B cell (primary cell): ENCODE measurements around the gene APOBEC4. TPM values are rescaled to one million over a fixed set of nuclear protein-coding genes. Genes with fewer than 3 reads are reported as not detected.
"Not testable (repeated sequence)": the region's sequence is repeated elsewhere in the genome, so short reads cannot be mapped to it uniquely, and the experiment has no call there.

Experiments used
- ATAC-seq: fragments of 200-7000 bp; cut with Tn5 transposase; one replicate; pipeline ENCODE4 v1.10.0; 2021; ENCODE audit warnings: low read depth, mild to moderate bottlenecking, moderate number of reproducible peaks, moderate library complexity
- CTCF ChIA-PET: fragments of 350-600 bp; sonication (Branson Sonifier 250); formaldehyde crosslinking; loops from one replicate; lab custom pipeline; 2021; ENCODE audit warnings: antibody characterized with exemption, inconsistent platforms; lab: Charles Lee
- POLR2A ChIA-PET: fragments of 350-600 bp; sonication (Branson Sonifier 250); formaldehyde crosslinking; loops from one replicate; lab custom pipeline; 2021; ENCODE audit warnings: antibody characterized with exemption; lab: Charles Lee
- DNase-seq: peaks from one replicate; pipeline ENCODE4 v3.0.0; 2013
- H2AFZ ChIP-seq: 2 replicates; pipeline ENCODE4 v1.6.1; 2012; ENCODE audit warnings: mild to moderate bottlenecking, low read depth, low read length; ENCODE audit not compliant: insufficient read depth, poor library complexity, severe bottlenecking
- H3K27ac ChIP-seq, 2 donors: 1 replicate in 1 of 2; 2 replicates in 1 of 2; pipeline ENCODE4 v1.5.1; 2012 to 2013; ENCODE audit warnings: low read length in 2 of 2, mild to moderate bottlenecking in 2 of 2, moderate library complexity in 1 of 2
- H3K27me3 ChIP-seq, 4 experiments: fragments of 200-600 bp in 1 of 4; sonication (generic) in 1 of 4; replicated peaks in 1 of 4; 1 replicate in 2 of 4; 2 replicates in 2 of 4; pipeline versions ENCODE4 v1.6.1 to v1.7.0; 2013 to 2016; ENCODE audit warnings: low read length in 3 of 4, mild to moderate bottlenecking in 2 of 4, mixed read lengths in 1 of 4, moderate library complexity in 1 of 4; ENCODE audit not compliant: insufficient read depth in 4 of 4, control insufficient read depth in 3 of 4; ENCODE audit errors: control extremely low read depth in 1 of 4
- H3K36me3 ChIP-seq, 2 experiments: replicated peaks in 1 of 2; 1 replicate in 1 of 2; 2 replicates in 1 of 2; pipeline versions ENCODE4 v1.6.1 to v1.7.1; 2013; ENCODE audit warnings: low read length in 1 of 2; ENCODE audit not compliant: insufficient read depth in 2 of 2, control insufficient read depth in 1 of 2; ENCODE audit errors: control extremely low read depth in 1 of 2, extremely low read depth in 1 of 2
- H3K4me1 ChIP-seq, 2 donors: fragments of 200-600 bp in 1 of 2; sonication (generic) in 1 of 2; 1 replicate in 1 of 2; 2 replicates in 1 of 2; pipeline versions ENCODE4 v1.5.1 to v1.6.1; 2013 to 2017; ENCODE audit warnings: low read length in 2 of 2; ENCODE audit not compliant: control insufficient read depth in 2 of 2, insufficient read depth in 2 of 2
- H3K4me2 ChIP-seq: replicated peaks from 2 replicates; pipeline ENCODE3; 2012; ENCODE audit warnings: mild to moderate bottlenecking, low read depth, low read length; ENCODE audit not compliant: poor library complexity, severe bottlenecking
- H3K4me3 ChIP-seq, 5 experiments: fragments of 200-600 bp in 1 of 5; sonication (generic) in 1 of 5; 1 replicate in 3 of 5; 2 replicates in 2 of 5; pipeline versions ENCODE4 v1.5.1 to v1.7.0; 2011 to 2016; ENCODE audit warnings: low read length in 4 of 5, mild to moderate bottlenecking in 4 of 5, low read depth in 2 of 5, control low read depth in 1 of 5, moderate library complexity in 1 of 5; ENCODE audit not compliant: insufficient read depth in 1 of 5; ENCODE audit errors: control extremely low read depth in 1 of 5, extremely low read depth in 1 of 5
- H3K79me2 ChIP-seq: fragments of 200-600 bp; sonication (generic); one replicate; pipeline ENCODE4 v1.6.0; 2016; ENCODE audit warnings: low read length; ENCODE audit not compliant: control insufficient read depth, insufficient read depth
- H3K9ac ChIP-seq: fragments of 200-600 bp; sonication (generic); 2 replicates; pipeline ENCODE4 v1.6.1; 2017; ENCODE audit warnings: mild to moderate bottlenecking, low read length, moderate library complexity
- H3K9me3 ChIP-seq, 3 donors: one replicate each; pipeline versions ENCODE4 v1.6.1 to v1.7.1; 2013; ENCODE audit warnings: low read length in 2 of 3; ENCODE audit not compliant: control insufficient read depth in 2 of 3, insufficient read depth in 1 of 3; ENCODE audit errors: control extremely low read depth in 1 of 3
- H4K20me1 ChIP-seq: 2 replicates; pipeline ENCODE4 v1.6.0; 2012; ENCODE audit warnings: mild to moderate bottlenecking, low read length; ENCODE audit not compliant: insufficient read depth, control insufficient read depth, poor library complexity, severe bottlenecking
- H3K27ac Mint-ChIP-seq: one replicate; pipeline ENCODE4 v1.8.0; 2021; ENCODE audit warnings: mixed read lengths
- H3K27me3 Mint-ChIP-seq: one replicate; pipeline ENCODE4 v1.8.0; 2021; ENCODE audit warnings: mixed read lengths
- H3K4me1 Mint-ChIP-seq: one replicate; pipeline ENCODE4 v1.8.0; 2021; ENCODE audit warnings: mixed read lengths
- H3K4me3 Mint-ChIP-seq: one replicate; pipeline ENCODE4 v1.8.0; 2021; ENCODE audit warnings: mixed read lengths
- H3K9me3 Mint-ChIP-seq: one replicate; pipeline ENCODE4 v1.8.0; 2022; ENCODE audit warnings: mixed read lengths; ENCODE audit not compliant: insufficient read depth
- CTCF ChIP-seq: fragments of 200-600 bp; IDR thresholded peaks from one replicate; pipeline ENCODE4 v1.8.0; 2022; ENCODE audit warnings: antibody characterized with exemption, mild to moderate bottlenecking
- EZH2 ChIP-seq: IDR thresholded peaks from 2 replicates; pipeline ENCODE4 v1.6.1; 2012; ENCODE audit warnings: borderline replicate concordance, low read depth, mild to moderate bottlenecking, moderate library complexity, low read length; ENCODE audit not compliant: insufficient read depth, poor library complexity, severe bottlenecking
- WGBS: methylation state at CpG from one replicate; pipeline ENCODE4 v1.1.5; 2013; ENCODE audit warnings: missing lambda C conversion rate; ENCODE audit not compliant: insufficient coverage; 5-methylcytosine and 5-hydroxymethylcytosine counted together
- intact Hi-C: fragments of 100-400 bp; cut with micrococcal nuclease; formaldehyde crosslinking; loops from one replicate; pipeline ENCODE4 v1.10.0; 2022
- polyA plus RNA-seq: library from polyadenylated mRNA; depleted of rRNA; stranded (reverse); fragments of >200 nt; gene quantifications from 2 replicates; pipeline ENCODE4 v1.2.3, GENCODE V29; 2012
- total RNA-seq, 2 donors: library from RNA; stranded (reverse); fragments of 120-200 nt in 1 of 2; gene quantifications; 1 replicate in 1 of 2; 2 replicates in 1 of 2; pipeline versions ENCODE4 v1.2.3 to v1.2.4, GENCODE V29; 2013 to 2022

Gene APOBEC4
- total and polyA plus RNA-seq, 2 donors (not counting 1 experiment from before 2014, with no cell fraction given), result not detected

- no peak overlapping the region for H3K9ac ChIP-seq
- H2AFZ ChIP-seq, result no peak overlapping the region
- Mint-ChIP-seq H3K9me3 (no peaks in the 10 kb centered on the region), H3K27ac (no peak overlapping the region), H3K4me1 (peaks cover 43% of the 10 kb centered on the region), H3K27me3 (no peaks in the 10 kb centered on the region), H3K4me3 (peak overlapping the region; percentile 1)
- TF ChIP-seq CTCF, result no peak
- no peak for TF ChIP-seq EZH2
- H4K20me1 ChIP-seq, result peaks cover 36% of the 10 kb centered on the region
- no peak overlapping the region for H3K4me3 ChIP-seq
- H3K27me3 ChIP-seq, result no peaks in the 10 kb centered on the region
- no peak overlapping the region for H3K4me2 ChIP-seq
- ChIA-PET CTCF (no interaction called here), POLR2A (no interaction called here)
- intact Hi-C loops, result loop anchor here (10.0 kb wide), 1 partner anchor 1124 kb away; the partner anchor contains the start of gene EDEM3
- peak overlapping the region in 1 of 2 donors; percentile 11 for H3K27ac ChIP-seq
- ATAC-seq (no peak), DNase-seq (no peak)
- peaks cover 57% of the 10 kb centered on the region for H3K79me2 ChIP-seq
- no peaks in the 10 kb centered on the region for H3K9me3 ChIP-seq
- peaks cover 14 to 30% of the 10 kb centered on the region in 2 donors for H3K4me1 ChIP-seq
- WGBS, result 100% methylated on average over 2 of the region's 2 CpGs
- peaks cover 17 to 62% of the 10 kb centered on the region in 2 experiments for H3K36me3 ChIP-seq
Observed at GRCh38 chr1:183630748-183631147, 22.4 kb downstream of the APOBEC4 start.

GRCh38 chr1:183628537-183628936, 24.6 kb downstream of the APOBEC4 start:
- POLR2A ChIA-PET, result no interaction called here
- H3K27ac ChIP-seq, result no peak overlapping the region
- Mint-ChIP-seq H3K27ac (no peak overlapping the region), H3K4me3 (no peak overlapping the region), H3K27me3 (no peaks in the 10 kb centered on the region), H3K4me1 (peaks cover 31% of the 10 kb centered on the region), H3K9me3 (no peaks in the 10 kb centered on the region)
- H3K9ac ChIP-seq, result no peak overlapping the region
- CTCF ChIA-PET, result interaction anchor here (1.0 kb wide), 1 partner anchor 80 kb away, joined by 3 read pairs; no protein-coding TSS in a partner anchor
- no peaks in the 10 kb centered on the region for H3K27me3 ChIP-seq
- ATAC-seq, result no peak
- H3K4me2 ChIP-seq, result no peak overlapping the region
- no peak overlapping the region for H2AFZ ChIP-seq
- H3K4me1 ChIP-seq, result peaks cover 8 to 19% of the 10 kb centered on the region in 2 donors
- no peak overlapping the region for H3K4me3 ChIP-seq
- intact Hi-C loops, result no loop called here
- TF ChIP-seq CTCF (no peak), EZH2 (no peak)
- DNase-seq, result no peak
- no peaks in the 10 kb centered on the region for H3K9me3 ChIP-seq
- H4K20me1 ChIP-seq, result peaks cover 29% of the 10 kb centered on the region
- peaks cover 41% of the 10 kb centered on the region for H3K79me2 ChIP-seq
- peaks cover 17 to 72% of the 10 kb centered on the region in 2 experiments for H3K36me3 ChIP-seq

GRCh38 chr1:183626236-183626635, 26.9 kb downstream of the APOBEC4 start:
- H3K27ac Mint-ChIP-seq, H3K4me3 ChIP-seq, H3K4me2 ChIP-seq, H3K27ac ChIP-seq, H3K27me3 ChIP-seq, DNase-seq, H3K4me1 ChIP-seq, H3K4me3 Mint-ChIP-seq, intact Hi-C loops, POLR2A ChIA-PET, ATAC-seq, H3K9me3 ChIP-seq, H3K9me3 Mint-ChIP-seq, H2AFZ ChIP-seq, H3K27me3 Mint-ChIP-seq, H3K9ac ChIP-seq: not testable (repeated sequence)
- H3K4me1 Mint-ChIP-seq, result peaks cover 33% of the 10 kb centered on the region
- peaks cover 18% of the 10 kb centered on the region for H3K79me2 ChIP-seq
- CTCF ChIA-PET, result interaction anchor here (0.7 to 2.1 kb wide), 5 partner anchors 8 to 348 kb away, joined by 3 to 7 read pairs (median 5); no protein-coding TSS in a partner anchor
- H3K36me3 ChIP-seq, result peaks cover 13 to 57% of the 10 kb centered on the region in 2 experiments
- peaks cover 15% of the 10 kb centered on the region for H4K20me1 ChIP-seq
- WGBS, result no CpG with 5 or more reads among the region's 3 CpGs
